Osteoblast (primary cell): ENCODE data around the gene TTLL10. TPM values are rescaled to one million over a fixed set of nuclear protein-coding genes. Genes with fewer than 3 reads are reported as not detected.

Experiments
- DNase-seq: peaks from one replicate; pipeline ENCODE4 v3.0.0; 2011; ENCODE audit warnings: low spot score, mixed read lengths; ENCODE audit not compliant: insufficient read length; ENCODE audit errors: missing footprints
- H2AFZ ChIP-seq: 2 replicates; pipeline ENCODE4 v1.6.0; 2011; ENCODE audit warnings: mild to moderate bottlenecking, low read length
- H3K27ac ChIP-seq: 2 replicates; pipeline ENCODE4 v1.5.1; 2011; ENCODE audit warnings: mild to moderate bottlenecking, low read depth, low read length, moderate library complexity
- H3K27me3 ChIP-seq: 2 replicates; pipeline ENCODE4 v1.6.0; 2012; ENCODE audit warnings: mild to moderate bottlenecking, control low read depth, inconsistent platforms, low read length, moderate library complexity; ENCODE audit not compliant: insufficient read depth
- H3K36me3 ChIP-seq: 2 replicates; pipeline ENCODE4 v1.5.1; 2011; ENCODE audit warnings: mild to moderate bottlenecking, low read length, control low read depth, moderate library complexity; ENCODE audit not compliant: insufficient read depth
- H3K4me1 ChIP-seq: 2 replicates; pipeline ENCODE4 v1.5.1; 2011; ENCODE audit warnings: mild to moderate bottlenecking, low read length, control low read depth, moderate library complexity; ENCODE audit not compliant: insufficient read depth
- H3K4me2 ChIP-seq: 2 replicates; pipeline ENCODE4 v1.6.0; 2011; ENCODE audit warnings: mild to moderate bottlenecking, low read length; ENCODE audit not compliant: insufficient read depth
- H3K4me3 ChIP-seq: fragments of 200-600 bp; sonication (generic); 3 replicates; pipeline ENCODE4 v1.5.1; 2012; ENCODE audit warnings: mild to moderate bottlenecking, low read length, inconsistent platforms; ENCODE audit not compliant: insufficient read depth
- H3K79me2 ChIP-seq: 2 replicates; pipeline ENCODE4 v1.6.0; 2012; ENCODE audit warnings: mild to moderate bottlenecking, low read length, control low read depth, inconsistent platforms; ENCODE audit not compliant: insufficient read depth
- H3K9me3 ChIP-seq: 2 replicates; pipeline ENCODE4 v1.5.1; 2011; ENCODE audit warnings: low read depth, low read length, control low read depth
- H4K20me1 ChIP-seq: 2 replicates; pipeline ENCODE4 v1.6.0; 2012; ENCODE audit warnings: mild to moderate bottlenecking, low read length, control low read depth; ENCODE audit not compliant: insufficient read depth
- CTCF ChIP-seq: IDR thresholded peaks from 2 replicates; pipeline ENCODE4 v1.5.1; 2011; ENCODE audit warnings: mild to moderate bottlenecking, low read depth, low read length, moderate library complexity; ENCODE audit errors: extremely low read depth
- total RNA-seq: library from RNA; depleted of rRNA; stranded (reverse); fragments of >200 nt; gene quantifications from 2 replicates; pipeline ENCODE4 v1.2.3, GENCODE V29; 2012

Gene TTLL10
- total RNA-seq, 1 donor, result not detected

- peaks cover 11% of the 10 kb centered on the region for H3K27me3 ChIP-seq
- no peak overlapping the region for H3K4me3 ChIP-seq
- peaks cover 13% of the 10 kb centered on the region for H3K4me1 ChIP-seq
- H3K27ac ChIP-seq, result no peak overlapping the region
- no peaks in the 10 kb centered on the region for H3K9me3 ChIP-seq
- peak; percentile 88 for DNase-seq
- H3K4me2 ChIP-seq, result peak overlapping the region; percentile 28
- no peak for TF ChIP-seq CTCF
- no peak overlapping the region for H2AFZ ChIP-seq
- no peaks in the 10 kb centered on the region for H3K36me3 ChIP-seq
- no peaks in the 10 kb centered on the region for H3K79me2 ChIP-seq
- H4K20me1 ChIP-seq, result no peaks in the 10 kb centered on the region
These were observed 32.2 kb downstream of the TTLL10 start for GRCh38 chr1:1205769-1206375.

- Histone ChIP-seq H4K20me1 (no peaks in the 10 kb centered on the region), H3K4me3 (peak within 1 kb of the TSS; percentile 22), H3K36me3 (no peaks in the 10 kb centered on the region), H3K9me3 (no peaks in the 10 kb centered on the region), H3K79me2 (no peaks in the 10 kb centered on the region), H2AFZ (no peak within 1 kb of the TSS), H3K27me3 (peaks cover 11% of the 10 kb centered on the region), H3K4me1 (peaks cover 13% of the 10 kb centered on the region), H3K27ac (no peak within 1 kb of the TSS), H3K4me2 (peak within 1 kb of the TSS; percentile 28)
- peak; percentile 92 for DNase-seq
- no peak for TF ChIP-seq CTCF
These were observed 32.8 kb downstream of the TTLL10 start, which contains the start of gene TNFRSF18 for GRCh38 chr1:1206376-1206965. TSS of gene TNFRSF18 (minus strand) at chr1:1206592. CDS start at chr1:1206571, 21 bp downstream.

GRCh38 chr1:1206966-1207531, 33.4 kb downstream of the TTLL10 start:
- Histone ChIP-seq H3K9me3 (no peaks in the 10 kb centered on the region), H3K36me3 (no peaks in the 10 kb centered on the region), H3K27ac (no peak overlapping the region), H3K4me2 (no peak overlapping the region), H4K20me1 (no peaks in the 10 kb centered on the region), H2AFZ (no peak overlapping the region), H3K79me2 (no peaks in the 10 kb centered on the region), H3K27me3 (peaks cover 11% of the 10 kb centered on the region), H3K4me3 (no peak overlapping the region), H3K4me1 (peaks cover 13% of the 10 kb centered on the region)
- peak; percentile 91 for DNase-seq
- no peak for TF ChIP-seq CTCF

- H3K9me3 ChIP-seq, result no peaks in the 10 kb centered on the region
- peaks cover 13% of the 10 kb centered on the region for H3K4me1 ChIP-seq
- H3K79me2 ChIP-seq, result no peaks in the 10 kb centered on the region
- no peak overlapping the region for H3K27ac ChIP-seq
- H3K4me2 ChIP-seq, result peak overlapping the region; percentile 84
- no peaks in the 10 kb centered on the region for H3K36me3 ChIP-seq
- H4K20me1 ChIP-seq, result no peaks in the 10 kb centered on the region
- peaks cover 11% of the 10 kb centered on the region for H3K27me3 ChIP-seq
- H3K4me3 ChIP-seq, result no peak overlapping the region
- DNase-seq, result peak; percentile 48
- H2AFZ ChIP-seq, result no peak overlapping the region
- no peak for TF ChIP-seq CTCF
These were observed 33.9 kb downstream of the TTLL10 start for GRCh38 chr1:1207571-1207892.
